ENCODE data around the gene TLR9.

DNA sequence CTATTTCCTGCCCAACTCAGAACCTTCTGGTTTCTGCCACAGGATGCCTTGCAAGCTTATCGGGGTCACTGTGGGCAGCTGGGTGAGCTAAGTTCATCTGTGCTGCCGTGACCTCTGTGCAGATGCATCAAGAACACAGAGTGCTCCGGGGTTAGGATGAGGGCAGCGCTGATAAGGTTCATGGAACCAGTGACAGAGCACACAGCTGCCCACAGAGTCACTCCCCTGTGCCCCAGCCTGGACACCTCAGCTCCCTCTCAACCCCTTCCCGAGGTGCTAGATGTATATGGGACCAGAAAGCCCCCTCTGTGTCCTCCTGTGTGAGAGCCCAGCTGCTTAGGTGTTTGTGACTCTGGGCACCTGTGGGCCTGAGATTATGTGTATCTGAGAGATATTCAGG, 43.2 kb downstream of the TLR9 start:
- TF ChIP-seq CTCF (IDR thresholded peaks at IDR 0.05 in 2 of 3, conservative IDR thresholded peaks at IDR 0.05 in 1 of 3; ENCODE audit: insufficient read depth in 2 of 3, low read depth in 1 of 3, low read length in 3 of 3) (no peak), GTF2F1 (IDR thresholded peaks at IDR 0.05; ENCODE audit: low read depth, low read length) (no peak), CSDE1 (IDR thresholded peaks at IDR 0.05) (no peak), IRF2 (CRISPR knock-in tag; IDR thresholded peaks at IDR 0.05) (no peak), KDM4B (IDR thresholded peaks at IDR 0.05; ENCODE audit: borderline replicate concordance in 2 of 2, low read depth in 1 of 2) (no peak), ZNF699 (CRISPR knock-in tag; IDR thresholded peaks at IDR 0.05; ENCODE audit: insufficient replicate concordance) (no peak), SPI1 (IDR thresholded peaks at IDR 0.05; ENCODE audit: borderline replicate concordance, low read depth, low read length) (no peak), ZNF174 (CRISPR knock-in tag; IDR thresholded peaks at IDR 0.05) (no peak), ZBTB33 (CRISPR knock-in tag; IDR thresholded peaks at IDR 0.05) (no peak), ZNF551 (CRISPR knock-in tag; IDR thresholded peaks at IDR 0.05) (no peak), KAT7 (CRISPR knock-in tag; IDR thresholded peaks at IDR 0.05; ENCODE audit: borderline replicate concordance) (no peak), ZNF143 (CRISPR knock-in tag; IDR thresholded peaks at IDR 0.05) (no peak), CBX8 (IDR thresholded peaks at IDR 0.05; ENCODE audit: borderline replicate concordance, extremely low read depth, low read depth, low read length, poor library complexity, severe bottlenecking) (no peak)
- TF ChIP-seq, protein P1, sequence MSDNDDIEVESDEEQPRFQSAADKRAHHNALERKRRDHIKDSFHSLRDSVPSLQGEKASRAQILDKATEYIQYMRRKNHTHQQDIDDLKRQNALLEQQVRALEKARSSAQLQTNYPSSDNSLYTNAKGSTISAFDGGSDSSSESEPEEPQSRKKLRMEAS (CRISPR knock-in tag; IDR thresholded peaks at IDR 0.05), result no peak

Measured in K562 (cell line).